HG03520 (cell line): ENCODE results near the gene KIDINS220.

Source experiments
- ATAC-seq: cut with Tn5 transposase; IDR thresholded peaks from one replicate; pipeline ENCODE4 v1.9.1; 2021; ENCODE audit warnings: mild to moderate bottlenecking, moderate library complexity; ENCODE audit not compliant: unreplicated experiment

Gene KIDINS220

DNA sequence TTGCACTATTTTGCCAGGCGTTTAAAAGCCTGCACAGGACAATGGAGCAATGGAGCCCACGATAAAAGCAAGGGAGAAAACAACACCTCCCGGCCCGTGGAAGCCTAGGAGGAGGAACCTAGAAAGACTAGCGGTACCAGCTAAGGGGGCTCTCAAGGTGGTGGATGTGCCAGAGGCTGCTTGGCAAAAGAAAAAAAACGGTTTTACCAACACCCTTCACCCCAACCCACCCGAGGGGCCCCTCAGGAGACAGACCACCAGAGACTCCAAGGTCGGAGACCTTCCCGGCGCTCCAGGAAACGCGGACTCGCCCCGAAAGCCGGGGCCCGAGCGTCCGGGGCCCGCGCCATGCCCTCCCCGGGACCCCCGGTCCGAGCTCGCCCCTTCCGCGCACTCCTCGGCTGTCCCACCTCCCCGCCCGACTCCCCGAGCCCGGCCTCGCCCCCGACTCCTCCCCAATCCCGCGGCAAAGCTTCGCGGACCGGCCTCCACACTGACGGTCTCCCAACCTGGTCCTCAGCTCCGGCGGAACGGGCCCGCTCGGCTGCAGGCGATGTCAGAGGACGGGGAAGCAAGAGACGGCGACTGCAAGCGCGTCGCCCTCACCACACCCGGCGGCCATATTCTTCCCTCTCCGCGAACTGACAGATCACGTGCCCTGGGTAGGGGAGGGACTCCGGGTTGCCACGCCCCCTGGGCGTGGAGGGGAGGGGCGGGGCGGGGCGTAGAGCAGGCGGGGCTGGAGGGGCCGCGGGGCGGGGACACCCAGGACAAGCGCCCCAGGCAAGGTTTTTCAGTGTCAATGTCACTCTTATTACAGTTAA, at the start of gene KIDINS220:
Gene KIDINS220, minus strand, starts transcription at position 643 of the 824 bp plus-strand sequence. CDS start 10,520 bp downstream, outside the sequence.
- peak; percentile 89 for ATAC-seq

DNA sequence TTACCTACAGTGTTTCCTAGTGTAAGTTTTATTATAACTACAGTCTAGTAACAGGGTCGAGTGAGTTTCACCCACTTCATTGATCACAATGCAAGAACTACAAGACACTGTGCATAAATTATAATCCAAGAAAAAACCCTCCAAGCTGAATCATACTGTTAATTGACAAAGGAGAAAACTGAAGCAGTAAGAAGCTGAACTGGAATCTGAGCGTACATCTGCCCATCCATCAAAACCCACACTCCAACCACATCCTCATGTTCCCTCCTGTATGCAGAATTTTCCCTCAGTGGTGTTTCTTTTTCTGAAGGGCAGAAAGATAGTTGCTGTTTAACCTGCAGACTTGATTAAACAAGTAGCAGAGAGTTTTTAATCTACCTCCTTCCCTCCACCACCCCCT, 49.5 kb upstream of the KIDINS220 start:
- ATAC-seq: no peak

DNA sequence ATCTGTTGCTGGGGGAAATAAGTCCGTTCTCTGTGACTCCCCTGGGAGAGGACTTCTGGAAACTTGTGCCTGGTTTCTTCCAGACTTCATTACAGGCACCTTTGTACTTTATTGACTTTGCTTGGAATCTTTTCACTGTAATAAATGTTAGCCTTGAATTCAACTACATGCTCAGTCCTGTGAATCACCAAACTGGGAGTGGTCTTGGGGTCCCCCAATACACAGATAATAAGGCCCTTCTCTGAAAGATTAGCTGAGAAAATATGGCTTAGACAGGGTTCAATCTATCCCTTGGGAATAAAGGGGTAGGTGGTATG, 48.7 kb upstream of the KIDINS220 start:
- no peak for ATAC-seq

DNA sequence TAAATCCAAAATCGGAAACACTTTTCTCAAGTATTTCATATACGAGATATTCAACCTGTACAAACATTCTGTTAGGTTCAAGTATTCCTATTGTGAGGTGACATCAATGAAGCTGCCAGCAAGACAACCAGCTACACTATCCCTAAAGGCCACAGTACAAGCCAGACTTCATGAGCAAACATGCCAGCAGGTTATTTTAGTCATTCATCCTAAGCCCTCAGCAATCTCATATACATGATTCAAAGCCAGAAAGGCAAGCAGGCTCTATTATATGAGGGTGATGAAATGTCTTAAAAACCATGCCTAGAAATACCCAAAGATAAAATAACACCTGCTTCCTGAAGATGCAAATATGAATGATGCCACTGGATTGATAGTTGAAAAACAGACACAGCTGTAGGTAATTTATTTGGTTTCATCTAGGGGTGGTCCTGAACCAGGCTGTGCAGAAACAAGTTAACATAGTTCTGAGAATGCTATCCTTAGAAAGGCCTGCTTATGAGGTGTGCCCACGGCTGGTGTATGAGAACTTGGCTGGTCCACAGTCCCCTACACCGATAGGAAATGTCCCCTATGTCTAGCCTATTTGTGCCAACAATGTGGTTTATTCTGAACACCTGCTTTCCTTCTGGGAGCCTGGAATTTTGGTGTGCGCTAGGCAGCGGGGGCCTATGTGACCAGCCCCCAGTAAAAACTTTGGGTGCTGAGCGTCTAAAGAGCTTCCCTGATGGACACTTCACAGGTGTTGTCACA, 48.2 kb upstream of the KIDINS220 start:
- no peak for ATAC-seq

DNA sequence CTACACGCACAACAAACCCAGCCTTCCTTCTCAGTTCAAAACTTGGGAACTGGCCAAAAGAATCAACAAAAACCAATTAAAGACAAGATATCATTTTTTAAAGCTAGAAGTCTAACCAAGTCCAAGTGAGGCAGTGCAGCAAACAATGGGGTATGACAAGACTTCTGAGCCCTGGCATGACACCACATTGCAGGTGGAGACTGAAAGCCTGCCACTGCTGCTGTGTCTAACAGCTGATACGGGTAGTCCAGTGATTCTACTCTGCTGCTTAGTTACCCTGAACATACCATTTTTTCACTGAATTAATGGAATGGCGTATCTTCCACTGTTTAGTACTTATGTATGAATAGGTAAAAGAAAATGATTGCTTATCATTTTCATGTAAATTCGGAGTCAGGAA, 47.4 kb upstream of the KIDINS220 start:
- no peak for ATAC-seq

DNA sequence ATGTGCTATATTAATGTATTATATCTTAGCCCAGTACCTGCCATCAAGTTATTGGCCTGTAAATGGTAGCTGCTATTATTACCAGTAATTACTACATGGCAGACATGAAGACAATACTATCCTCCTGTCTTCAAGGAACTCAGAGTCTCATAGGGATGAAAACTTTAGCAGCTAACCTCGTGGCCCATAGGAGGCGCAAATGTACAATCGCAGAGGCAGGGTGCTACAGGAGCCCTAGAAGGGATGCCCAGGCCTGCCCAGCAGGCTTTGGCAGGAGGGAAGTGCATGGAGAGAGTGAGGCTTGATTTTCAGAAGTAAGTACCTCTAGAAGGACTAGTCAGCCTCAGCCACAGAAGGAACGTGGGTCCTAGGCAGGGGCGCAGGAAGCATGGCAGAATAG, 44.7 kb upstream of the KIDINS220 start:
- no peak for ATAC-seq

DNA sequence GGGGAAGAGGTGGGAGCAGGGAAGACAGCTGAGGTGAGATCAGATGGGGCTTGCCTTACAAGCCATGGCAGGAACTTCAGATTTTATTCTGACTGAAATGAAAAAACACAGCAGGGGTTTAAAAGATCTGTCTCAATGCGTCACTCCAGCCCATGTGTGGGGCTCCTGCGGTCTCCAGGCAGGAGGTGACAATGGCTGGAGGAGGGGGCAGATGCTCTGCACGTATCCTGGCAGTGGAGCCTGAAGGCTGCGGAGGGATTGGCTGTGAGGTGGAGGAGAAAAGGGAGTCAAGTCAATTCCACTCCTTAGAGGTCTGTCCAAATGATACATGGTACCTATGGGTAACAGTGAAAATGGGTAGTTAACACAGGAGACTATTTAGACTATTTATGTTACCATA, 40.5 kb upstream of the KIDINS220 start:
- no peak for ATAC-seq

DNA sequence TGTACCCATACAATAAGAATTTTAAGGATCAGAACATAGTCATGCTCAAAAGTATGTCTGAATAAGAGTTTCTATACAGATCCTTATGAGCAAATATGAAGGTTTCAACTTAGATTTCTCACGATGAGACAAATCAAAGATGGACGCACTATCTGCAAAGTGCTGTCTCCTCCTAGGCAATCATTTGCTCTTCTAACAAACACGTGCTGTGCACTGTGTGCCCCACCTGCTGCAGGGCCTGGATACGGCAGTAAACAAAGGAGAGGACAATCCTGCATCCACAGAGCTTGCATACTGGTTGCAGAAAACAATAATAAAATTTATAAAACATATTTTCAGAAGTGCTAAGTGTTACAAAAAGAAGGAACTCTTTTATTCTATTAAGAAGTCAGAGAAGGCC, 39.9 kb upstream of the KIDINS220 start:
- no peak for ATAC-seq

DNA sequence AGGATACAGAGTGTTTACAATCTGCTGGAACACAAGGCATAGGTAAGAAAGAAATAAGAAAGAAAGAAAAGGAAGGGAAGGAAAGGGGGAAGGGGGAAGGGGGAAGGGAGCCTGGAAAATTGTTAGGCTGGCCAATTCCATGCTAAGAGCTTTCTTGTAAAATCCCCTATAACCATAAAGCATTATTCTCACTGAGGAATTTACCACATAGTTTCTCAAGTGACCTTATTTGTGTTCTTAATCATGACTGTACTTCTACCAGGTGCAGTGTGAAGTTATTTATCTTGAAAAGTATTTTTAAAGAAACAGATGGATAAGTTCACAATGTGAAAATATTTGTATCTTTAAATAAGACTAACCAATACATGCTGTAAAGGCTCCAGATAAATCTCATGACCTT, 39.2 kb upstream of the KIDINS220 start:
- ATAC-seq: no peak

DNA sequence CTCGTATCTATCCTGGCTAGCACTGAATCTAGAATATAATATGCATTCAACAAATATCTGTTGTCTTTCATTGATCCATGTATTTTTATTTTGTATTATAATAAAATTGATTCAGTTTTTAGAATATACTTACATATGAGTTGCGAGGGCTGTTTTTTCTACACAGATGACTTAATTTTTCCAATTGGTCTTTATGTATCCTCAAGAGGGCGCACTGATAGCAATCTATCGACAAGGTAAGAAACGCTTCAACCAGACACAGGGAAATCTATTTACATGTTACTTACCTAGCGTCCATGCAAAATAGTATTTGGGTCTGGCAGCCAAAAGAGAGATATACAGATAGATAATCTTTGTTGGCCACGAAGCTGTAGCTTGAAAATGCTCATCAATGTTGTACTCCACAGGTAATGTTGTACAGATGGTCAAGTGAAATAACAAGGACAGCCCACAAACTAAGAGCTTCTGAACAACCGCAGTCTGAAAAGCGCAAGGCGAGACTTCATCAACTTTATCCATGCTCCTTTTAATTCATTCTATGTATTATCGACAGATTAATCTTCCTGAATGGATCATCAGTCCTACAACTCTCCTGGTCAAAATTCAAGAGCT, 35.5 kb upstream of the KIDINS220 start:
- ATAC-seq: no peak

DNA sequence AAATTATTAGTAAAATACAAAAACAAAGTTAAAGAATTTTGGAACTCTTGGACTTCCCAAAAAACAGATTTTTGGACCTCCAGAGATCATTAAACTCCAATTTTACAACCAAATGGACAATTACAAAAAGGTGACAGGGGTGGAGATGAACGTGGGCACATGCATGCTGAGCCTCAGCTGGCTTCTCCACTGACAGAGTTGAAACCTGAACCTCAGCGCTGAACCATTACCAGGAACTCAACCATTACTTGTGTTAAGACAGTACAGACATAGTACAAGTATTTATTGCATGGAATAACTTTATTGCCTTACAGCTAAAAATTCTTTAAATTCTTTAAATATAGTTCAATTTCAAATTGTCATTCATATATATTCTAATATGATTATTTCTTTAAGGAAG, 33.0 kb upstream of the KIDINS220 start:
- no peak for ATAC-seq

DNA sequence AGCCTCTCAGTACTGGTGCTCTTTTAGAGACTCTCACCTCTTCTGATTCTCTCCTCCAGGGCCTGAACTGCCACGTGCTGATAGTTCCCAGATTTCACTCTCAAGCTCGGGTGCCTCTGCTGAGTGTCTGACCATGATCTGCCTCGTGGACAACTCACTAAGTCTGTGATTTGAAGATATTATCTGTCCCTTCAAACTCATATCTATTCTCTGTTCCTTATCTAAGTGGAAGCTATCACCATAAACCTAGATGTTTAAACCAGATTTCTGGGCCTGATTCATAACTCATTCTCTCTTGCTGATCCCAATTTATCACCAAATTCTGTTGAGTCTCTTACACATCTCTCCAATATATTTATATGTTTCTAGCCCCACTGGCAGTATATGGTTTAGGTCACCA, 29.9 kb upstream of the KIDINS220 start:
- no peak for ATAC-seq

DNA sequence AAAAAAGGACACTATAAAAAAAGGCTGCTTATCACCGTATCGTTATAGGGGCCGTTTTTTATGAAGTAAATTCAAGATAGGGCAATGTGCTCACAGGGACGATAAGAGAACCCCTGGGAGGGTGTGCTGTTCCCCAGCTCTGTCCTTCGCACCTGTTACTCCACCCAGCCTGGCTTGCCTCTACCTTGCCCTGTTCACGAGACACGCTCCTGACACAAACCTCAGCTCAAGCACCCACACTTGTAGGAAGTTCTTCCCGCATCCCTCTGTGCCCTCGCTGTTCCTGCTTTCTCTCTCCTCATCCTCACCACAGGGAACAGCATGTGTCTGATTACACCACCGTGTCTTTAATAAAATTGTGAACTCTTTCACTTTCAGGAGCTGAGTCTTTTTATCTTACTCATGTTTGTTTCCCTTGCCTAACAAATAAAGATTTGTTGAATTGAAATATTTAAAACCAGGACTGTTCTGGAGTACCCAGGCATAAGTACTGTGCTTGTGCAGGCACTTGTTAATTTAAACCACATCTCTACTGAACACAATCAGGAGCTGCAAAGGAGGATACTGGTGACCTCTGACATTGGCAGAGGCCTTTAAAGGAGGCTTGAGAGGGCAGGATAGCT, 26.0 kb upstream of the KIDINS220 start:
- no peak for ATAC-seq

DNA sequence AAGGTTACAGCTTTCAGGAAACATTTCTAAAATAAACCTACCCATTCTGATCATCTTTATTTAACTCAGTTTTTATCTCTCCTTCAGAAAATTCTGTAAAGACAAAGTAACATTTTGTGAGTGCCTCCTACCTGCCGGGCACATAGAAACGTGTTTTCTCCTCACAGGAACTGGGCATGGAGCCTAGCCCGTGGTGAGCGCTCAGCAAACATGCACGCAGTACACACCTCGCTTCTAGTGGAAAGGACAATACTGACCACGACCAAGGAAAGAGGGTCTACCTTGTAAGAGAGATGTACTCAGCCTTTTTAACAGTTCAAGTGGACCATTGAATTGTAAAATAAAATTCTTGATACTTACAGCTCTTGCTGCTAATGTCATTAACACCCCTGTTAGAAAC, 24.8 kb upstream of the KIDINS220 start:
- no peak for ATAC-seq

DNA sequence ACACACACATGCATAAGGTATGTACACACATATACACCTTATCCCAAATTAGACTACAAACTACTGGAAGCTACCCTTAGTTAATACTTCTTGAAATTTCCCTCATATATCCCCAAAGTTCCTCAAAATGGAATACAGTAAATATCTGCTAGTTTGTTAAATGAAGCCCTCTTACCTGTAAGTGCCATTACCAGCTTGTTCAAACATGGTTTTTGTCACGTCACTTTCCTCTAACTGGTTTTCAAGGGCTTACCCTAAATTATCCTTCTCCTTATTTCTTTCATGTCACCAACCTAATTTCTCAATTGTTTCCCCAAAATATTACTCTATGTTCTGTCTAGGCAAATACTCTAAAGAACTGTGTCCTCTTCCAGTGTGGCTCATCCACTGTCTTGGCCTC, 24.4 kb upstream of the KIDINS220 start:
- ATAC-seq: no peak

DNA sequence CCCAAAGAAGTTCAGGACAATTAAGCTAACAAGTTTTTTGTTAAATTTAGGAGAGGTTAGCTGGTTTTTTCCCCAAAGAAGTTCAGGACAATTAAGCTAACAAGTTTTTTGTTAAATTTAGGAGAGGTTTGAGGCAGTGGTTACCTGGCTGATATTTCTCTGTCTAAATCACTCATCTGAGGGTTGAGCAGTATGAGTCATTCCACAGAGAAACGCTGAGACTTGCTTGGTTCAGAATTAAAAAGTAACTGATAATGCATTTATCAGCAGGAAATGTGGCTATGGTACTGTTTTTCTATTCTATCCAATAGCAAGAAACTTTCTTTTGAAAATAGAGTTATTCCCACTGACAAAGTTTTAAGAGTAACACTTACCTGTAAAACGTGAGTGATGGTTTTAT, 22.8 kb upstream of the KIDINS220 start:
- ATAC-seq: no peak

DNA sequence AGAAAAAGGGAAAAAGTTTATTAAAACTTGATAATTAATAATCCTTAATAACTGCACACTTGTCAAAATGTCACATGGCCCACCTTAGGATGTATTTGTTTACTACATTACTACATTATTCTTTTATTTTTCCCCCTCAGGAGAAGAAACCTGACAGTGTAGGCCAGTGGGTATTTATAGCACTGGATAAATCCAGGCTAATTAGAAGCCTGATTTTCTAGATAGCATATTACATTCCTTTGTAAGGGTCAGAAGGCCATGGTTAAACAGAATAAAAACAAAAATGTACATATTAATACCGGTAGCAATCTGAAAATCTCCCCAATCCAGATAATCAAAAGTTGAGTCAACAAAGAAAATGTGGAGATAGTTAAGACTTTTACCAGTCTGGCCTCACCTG, 21.5 kb upstream of the KIDINS220 start:
- ATAC-seq: no peak

DNA sequence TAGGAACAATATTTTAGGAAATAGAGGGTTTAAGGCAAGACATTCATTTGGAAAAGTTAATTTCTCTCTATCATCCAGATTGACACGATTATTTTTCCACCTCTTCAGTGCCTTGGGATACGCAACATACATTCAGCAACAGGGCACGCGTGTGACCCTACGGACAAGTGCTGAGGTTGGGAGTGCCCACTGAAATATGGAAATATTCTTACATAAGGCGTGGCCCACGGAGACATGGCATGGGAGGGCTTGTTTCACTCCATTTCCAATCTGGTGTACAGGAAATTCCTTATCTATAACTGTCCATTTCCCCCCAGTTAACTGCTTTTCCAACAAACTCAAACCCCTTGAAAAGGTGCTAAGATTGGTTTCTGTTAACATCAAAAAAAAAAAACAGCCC, 20.9 kb upstream of the KIDINS220 start:
- no peak for ATAC-seq

DNA sequence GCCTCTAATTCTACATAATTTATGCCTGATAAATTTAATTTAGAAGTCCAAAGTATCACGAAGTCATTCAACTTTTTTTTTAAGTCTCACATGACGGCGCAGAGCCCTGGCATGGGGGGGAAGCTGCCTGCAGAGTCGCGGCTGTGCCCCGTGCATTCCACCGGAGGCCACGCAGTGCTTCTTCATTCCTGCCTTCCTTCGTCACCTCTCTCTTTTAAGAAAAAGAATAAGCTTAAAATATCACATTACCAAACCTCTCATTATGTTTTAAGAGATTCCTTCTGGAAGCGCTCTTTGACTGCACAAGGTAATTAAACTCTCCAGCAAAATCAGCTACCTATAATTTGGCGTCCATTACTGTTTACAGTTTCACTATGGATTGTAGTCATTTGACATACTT, 20.3 kb upstream of the KIDINS220 start:
- no peak for ATAC-seq

DNA sequence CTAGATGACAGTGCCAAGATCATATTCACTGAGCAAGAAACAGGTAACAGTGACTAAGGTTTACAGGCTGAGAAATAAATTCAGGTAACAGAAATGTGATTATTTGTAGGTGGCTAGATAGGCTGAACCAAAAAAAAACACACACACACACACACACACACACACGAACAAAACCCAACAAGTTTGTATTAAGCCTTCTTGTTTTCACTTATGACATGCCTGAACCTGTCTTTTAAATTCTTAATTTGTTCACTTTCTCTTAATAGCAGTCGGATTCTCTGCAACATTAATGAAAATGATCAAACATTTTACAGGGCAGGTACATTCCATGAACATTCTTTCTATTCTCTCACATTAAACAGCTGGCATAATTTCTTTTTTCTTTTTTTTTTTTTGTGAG, 18.8 kb upstream of the KIDINS220 start:
- ATAC-seq: no peak

DNA sequence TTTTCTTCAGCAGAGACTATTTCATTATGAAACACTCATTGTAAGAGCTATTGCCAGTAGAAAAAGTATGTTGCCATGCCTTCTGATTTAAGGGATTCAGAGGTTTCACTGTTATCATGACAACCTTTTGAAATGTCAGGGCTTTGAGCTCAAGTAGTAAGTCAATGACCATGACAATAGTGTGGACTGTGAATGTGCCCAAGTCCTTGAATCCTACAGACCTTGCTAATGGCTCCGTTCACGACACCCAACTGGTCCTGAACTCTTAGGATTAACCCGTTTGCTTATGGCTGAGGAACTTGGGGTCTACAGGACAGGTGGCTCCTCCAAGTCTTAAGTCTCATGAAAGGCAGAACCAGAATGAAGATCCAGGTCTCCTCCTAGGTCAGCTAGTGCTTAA, 17.6 kb upstream of the KIDINS220 start:
- no peak for ATAC-seq

DNA sequence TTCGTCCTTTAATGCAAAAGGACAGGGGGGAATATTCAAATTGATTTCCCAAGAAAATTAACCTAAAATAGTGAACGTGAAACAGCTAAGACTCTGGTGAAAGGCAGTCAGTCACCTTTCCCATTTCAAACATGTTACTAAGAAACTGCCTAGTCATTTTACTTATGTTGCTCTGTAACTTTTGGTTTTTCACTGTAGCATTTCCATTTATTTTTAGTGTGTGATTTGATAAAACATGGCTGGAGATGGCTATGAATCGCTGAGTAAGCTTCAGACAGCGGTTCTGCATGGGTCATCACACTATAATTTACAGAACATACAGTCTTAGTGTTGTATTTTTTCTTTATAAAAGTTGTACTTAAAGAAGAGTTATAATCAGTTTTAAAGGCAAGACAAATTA, 16.0 kb upstream of the KIDINS220 start:
- ATAC-seq: no peak
